LoVo (cell line): ENCODE results near the gene ETS1.

Source experiments
- DNase-seq: peaks from one replicate; pipeline ENCODE4 v3.0.0-alpha.2; 2016; ENCODE audit warnings: low spot score

The ETS1 gene

GRCh38 chr11:128619007-128619406 is 31.6 kb upstream of the ETS1 start:
- no peak for DNase-seq

- DNase-seq: no peak
These were observed 31.2 kb upstream of the ETS1 start for GRCh38 chr11:128618603-128619002.

- DNase-seq: no peak
These were observed 28.8 kb upstream of the ETS1 start for GRCh38 chr11:128616161-128616560.

- no peak for DNase-seq
These were observed 28.3 kb upstream of the ETS1 start for GRCh38 chr11:128615612-128616011.

- DNase-seq: no peak
These were observed 27.7 kb upstream of the ETS1 start for GRCh38 chr11:128615076-128615475.

- no peak for DNase-seq
These were observed 26.7 kb upstream of the ETS1 start for GRCh38 chr11:128614026-128614425.

GRCh38 chr11:128613300-128613995 is 26.1 kb upstream of the ETS1 start:
- no peak for DNase-seq

- DNase-seq: no peak
These were observed 23.6 kb upstream of the ETS1 start for GRCh38 chr11:128610721-128611617.

- no peak for DNase-seq
These were observed 22.4 kb upstream of the ETS1 start for GRCh38 chr11:128609785-128610184.

GRCh38 chr11:128608746-128609407 is 21.5 kb upstream of the ETS1 start:
- no peak for DNase-seq

GRCh38 chr11:128607819-128608218 is 20.5 kb upstream of the ETS1 start:
- no peak for DNase-seq

- no peak for DNase-seq
These were observed 17.4 kb upstream of the ETS1 start for GRCh38 chr11:128604723-128605122.

GRCh38 chr11:128603752-128604414 is 16.5 kb upstream of the ETS1 start:
- no peak for DNase-seq

GRCh38 chr11:128603003-128603696 is 15.8 kb upstream of the ETS1 start:
- no peak for DNase-seq

- DNase-seq: no peak
These were observed 12.4 kb upstream of the ETS1 start for GRCh38 chr11:128599729-128600128.

GRCh38 chr11:128598506-128599150 is 11.3 kb upstream of the ETS1 start:
- no peak for DNase-seq

- DNase-seq: no peak
These were observed 10.7 kb upstream of the ETS1 start for GRCh38 chr11:128598096-128598495.

- DNase-seq: no peak
These were observed 9.9 kb upstream of the ETS1 start for GRCh38 chr11:128597209-128597608.

GRCh38 chr11:128596250-128596649 is 8.9 kb upstream of the ETS1 start:
- DNase-seq: no peak

GRCh38 chr11:128595775-128596174 is 8.4 kb upstream of the ETS1 start:
- no peak for DNase-seq

- no peak for DNase-seq
These were observed 7.9 kb upstream of the ETS1 start for GRCh38 chr11:128595221-128595620.
